DND-41 (cell line): ENCODE data around the gene RRAGD.

Experiments
- CTCF ChIP-seq: IDR thresholded peaks from 2 replicates; pipeline ENCODE4 v1.5.1; 2012; ENCODE audit warnings: borderline replicate concordance, low read length, moderate library complexity, mild to moderate bottlenecking; ENCODE audit not compliant: poor library complexity, severe bottlenecking; ENCODE audit errors: extremely low read depth
- EZH2 ChIP-seq: IDR thresholded peaks from 3 replicates; pipeline ENCODE4 v1.6.1; 2012; ENCODE audit warnings: borderline replicate concordance, low read depth, mild to moderate bottlenecking, moderate library complexity, low read length, inconsistent platforms; ENCODE audit not compliant: severe bottlenecking

GRCh38 chr6:89347825-89348224, 64.2 kb downstream of the RRAGD start:
- TF ChIP-seq CTCF, result no peak
- no peak for TF ChIP-seq EZH2
